ENCODE results near the gene TMPRSS13.

GRCh38 chr11:117940736-117941135 lies 11.5 kb upstream of the TMPRSS13 start:
- TF ChIP-seq CTCF (IDR thresholded peaks at IDR 0.05) = no peak
- TF ChIP-seq POLR2A (IDR thresholded peaks at IDR 0.05) = no peak
